GM19438 (cell line): Measurements from ENCODE around the gene GLDC.
"Not testable (repeated sequence)": the region's sequence is repeated elsewhere in the genome, so short reads cannot be mapped to it uniquely, and the experiment has no call there.

Source experiments
- ATAC-seq: cut with Tn5 transposase; IDR thresholded peaks from one replicate; pipeline ENCODE4 v1.9.1; 2021; ENCODE audit warnings: low read depth; ENCODE audit not compliant: unreplicated experiment

The GLDC gene

DNA sequence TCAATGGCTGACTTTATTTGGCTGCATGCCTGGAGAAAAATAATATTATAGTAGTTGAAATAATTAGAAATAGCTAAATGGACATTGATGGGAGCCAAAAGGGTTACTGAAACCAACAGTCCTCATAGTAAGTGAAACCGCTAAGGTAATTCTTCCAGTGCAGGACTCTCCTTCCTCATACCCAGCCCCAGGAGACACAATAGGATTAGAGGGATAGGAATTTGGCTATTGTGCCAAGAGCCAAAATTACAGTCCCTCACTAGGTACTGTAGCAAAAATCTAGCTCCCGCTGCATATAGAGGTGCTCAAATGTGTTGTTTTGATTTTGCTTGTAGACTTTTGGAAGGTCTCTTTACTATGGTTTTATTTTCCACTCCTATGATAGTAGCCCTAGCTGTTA, 20.2 kb downstream of the GLDC start:
- no peak for ATAC-seq

DNA sequence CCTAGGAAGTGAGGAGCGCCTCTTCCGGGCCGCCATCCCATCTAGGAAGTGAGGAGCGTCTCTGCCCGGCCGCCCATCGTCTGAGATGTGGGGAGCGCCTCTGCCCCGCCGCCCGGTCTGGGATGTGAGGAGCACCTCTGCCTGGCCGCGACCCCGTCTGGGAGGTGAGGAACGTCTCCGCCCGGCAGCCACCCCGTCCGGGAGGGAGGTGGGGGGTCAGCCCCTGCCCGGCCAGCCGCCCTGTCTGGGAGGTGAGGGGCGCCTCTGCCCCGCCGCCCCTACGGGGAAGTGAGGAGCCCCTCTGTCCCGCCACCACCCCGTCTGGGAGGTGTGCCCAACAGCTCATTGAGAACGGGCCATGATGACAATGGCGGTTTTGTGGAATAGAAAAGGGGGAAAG, 22.7 kb downstream of the GLDC start:
- ATAC-seq = not testable (repeated sequence)

DNA sequence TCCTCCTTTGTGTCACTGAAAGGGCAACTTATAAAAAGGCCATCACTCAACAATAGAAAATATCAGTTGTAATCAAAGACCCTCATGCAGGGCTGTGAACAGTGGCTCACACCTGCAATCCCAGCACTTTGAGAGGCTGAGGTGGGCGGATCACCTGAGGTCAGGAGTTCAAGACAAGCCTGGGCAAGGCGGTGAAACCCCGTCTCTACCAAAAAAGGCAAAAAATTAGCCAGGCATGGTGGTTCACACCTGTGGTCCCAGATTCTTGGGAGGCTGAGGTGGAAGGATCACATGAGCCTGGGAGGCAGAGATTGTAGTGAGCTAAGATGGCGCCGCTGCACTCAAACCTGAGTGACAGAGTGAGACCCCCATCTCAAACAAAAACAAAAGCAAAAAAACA, 24.7 kb downstream of the GLDC start:
- ATAC-seq = no peak

DNA sequence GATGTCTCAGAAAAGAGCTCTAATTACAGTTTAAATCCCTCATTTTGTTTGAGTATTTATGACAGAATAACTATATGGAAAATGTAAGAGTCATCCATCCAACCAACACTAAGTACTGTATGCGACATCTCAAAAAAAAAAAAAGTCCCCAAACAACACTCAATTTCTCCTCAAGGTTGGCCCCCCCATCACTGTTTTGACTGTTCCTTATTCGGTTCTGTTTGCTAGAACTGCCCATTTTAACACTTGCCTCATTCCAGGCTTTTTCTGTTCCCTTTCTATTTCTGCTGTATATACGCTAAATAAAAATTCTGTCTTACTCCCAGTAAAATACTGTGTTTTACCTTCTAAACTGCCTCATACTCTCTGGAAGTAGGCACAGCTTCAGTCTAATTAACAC, 25.2 kb downstream of the GLDC start:
- ATAC-seq = no peak

DNA sequence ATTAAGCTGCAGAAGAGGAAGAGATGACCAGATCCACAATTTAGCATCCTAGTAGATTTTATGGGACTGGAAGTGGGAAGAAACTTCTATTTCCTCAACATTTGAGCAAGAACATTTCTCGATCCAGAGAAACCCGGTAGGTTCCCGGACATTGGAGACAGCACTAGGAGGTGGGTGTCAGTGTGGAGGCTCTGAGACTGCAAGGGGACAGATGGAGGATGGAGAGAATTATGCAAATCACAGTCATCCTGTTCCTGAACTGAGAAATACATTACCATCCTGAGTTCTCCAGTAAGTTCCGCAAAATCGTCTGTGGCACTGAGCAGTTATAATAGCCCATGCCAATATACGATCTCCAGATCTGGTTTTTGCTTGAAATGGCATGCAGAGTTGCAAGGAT, 25.6 kb downstream of the GLDC start:
- no peak for ATAC-seq

- ATAC-seq = no peak
Measured at GRCh38 chr9:6616951-6617602, 28.5 kb downstream of the GLDC start.

DNA sequence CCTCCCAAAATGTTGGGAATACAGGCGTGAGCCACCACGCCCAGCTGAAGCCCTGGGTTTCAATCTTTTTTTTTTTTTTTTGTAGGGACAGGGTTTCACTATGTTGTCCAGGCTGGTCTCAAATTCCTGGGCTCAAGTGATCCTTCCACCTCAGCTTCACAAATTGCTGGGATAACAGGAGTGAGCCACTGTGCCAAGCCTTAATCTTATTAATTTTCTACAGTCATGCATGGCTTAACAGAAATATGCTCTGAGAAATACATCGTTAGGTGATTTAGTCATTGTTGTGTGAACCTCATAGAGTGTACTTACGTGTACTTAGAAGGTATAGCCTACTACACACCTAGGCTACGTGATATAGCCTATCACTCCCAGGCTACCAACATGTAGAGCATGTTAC, 31.0 kb downstream of the GLDC start:
- no peak for ATAC-seq

GRCh38 chr9:6611865-6612264, 33.7 kb downstream of the GLDC start:
- ATAC-seq = no peak

- no peak for ATAC-seq
Measured at GRCh38 chr9:6610073-6610472, 35.5 kb downstream of the GLDC start.

DNA sequence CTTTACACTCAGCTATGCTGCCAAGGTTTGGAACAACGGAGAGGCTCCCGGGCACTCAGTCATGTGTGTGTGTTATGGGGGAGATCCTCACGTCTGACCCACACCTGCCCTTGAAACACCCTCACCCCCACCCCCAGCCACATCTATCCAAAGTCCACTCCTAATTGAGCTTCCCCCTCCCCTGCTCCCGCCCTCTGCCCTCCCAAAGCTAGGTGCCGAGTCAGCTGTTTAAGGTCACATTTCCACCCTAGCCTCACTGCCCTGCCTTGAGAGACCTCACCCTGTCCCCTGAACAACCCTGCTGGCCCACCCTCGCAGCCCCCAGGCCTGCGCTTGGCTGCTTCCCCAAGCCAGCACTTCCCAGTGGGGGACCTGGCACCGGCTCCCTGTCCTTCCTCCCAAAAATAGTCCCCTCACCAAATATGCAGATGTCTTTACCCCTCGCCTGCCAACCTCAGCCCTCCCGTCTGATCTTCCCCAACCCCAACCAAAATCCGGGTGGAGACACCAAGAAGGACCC, 36.0 kb downstream of the GLDC start:
- no peak for ATAC-seq

DNA sequence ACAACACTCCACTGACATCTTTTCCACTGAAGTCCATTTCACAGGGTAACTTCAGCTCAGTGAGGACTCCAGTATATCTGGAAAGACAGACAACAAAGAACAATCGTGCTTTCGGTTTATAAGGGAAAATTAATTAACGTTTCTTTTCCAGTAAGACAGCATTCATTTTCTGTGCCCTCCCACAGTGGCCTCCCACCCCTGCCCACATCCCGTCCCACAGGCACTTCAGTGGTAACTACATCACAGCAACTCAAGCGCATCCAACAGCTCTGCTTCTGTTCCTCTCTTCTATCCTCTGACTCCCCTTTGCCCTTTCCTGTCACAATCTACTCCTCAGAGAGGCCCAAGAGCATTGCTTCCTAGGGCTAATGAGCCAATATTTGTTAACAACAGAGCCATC, 40.3 kb downstream of the GLDC start:
- ATAC-seq = peak; percentile 69

- ATAC-seq = no peak
Measured at GRCh38 chr9:6600426-6600825, 45.1 kb downstream of the GLDC start.

GRCh38 chr9:6600006-6600405, 45.5 kb downstream of the GLDC start:
- no peak for ATAC-seq

DNA sequence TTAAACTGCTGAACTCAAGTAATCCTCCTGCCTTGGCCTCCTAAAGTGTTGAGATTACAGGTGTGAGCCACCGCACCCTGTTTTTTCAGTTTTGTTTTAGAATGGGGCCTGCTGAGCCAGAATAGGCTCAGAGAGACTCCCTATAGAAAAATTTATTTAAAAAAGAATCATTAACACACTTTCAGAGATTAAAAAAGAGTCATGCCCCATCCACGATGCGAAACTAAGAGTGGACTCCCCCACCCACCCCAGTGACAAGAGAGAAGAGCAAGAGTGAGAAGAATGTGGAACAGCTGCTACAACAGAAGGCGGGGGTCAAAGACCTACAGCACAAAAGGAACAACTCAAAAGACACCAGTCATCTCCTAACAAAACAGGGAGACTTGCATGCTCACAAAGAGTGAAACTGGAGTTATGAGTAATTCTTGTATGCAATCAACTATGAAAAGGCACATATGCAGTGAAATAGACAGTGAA, 47.2 kb downstream of the GLDC start:
- ATAC-seq = peak; percentile 95

DNA sequence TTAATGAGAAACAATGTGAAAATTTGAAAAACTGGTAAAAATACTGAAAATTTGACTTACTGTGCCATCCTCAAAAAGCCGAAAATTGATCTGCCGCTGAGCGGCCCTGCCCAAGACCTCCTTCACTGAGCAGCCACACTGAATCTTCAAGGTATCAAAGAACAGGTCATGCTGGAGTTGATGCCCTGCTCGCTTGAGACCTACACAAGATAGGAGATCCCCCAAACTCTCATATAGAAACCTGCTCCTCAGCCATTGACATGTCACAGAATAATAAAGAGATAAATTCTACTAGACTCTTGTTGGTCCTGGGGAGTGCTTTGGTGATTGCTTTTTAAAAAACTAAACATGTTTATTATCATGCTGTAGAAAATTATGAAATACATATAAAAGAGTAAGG, 52.7 kb downstream of the GLDC start:
- no peak for ATAC-seq

GRCh38 chr9:6592231-6592630, 53.3 kb downstream of the GLDC start:
- ATAC-seq = no peak

DNA sequence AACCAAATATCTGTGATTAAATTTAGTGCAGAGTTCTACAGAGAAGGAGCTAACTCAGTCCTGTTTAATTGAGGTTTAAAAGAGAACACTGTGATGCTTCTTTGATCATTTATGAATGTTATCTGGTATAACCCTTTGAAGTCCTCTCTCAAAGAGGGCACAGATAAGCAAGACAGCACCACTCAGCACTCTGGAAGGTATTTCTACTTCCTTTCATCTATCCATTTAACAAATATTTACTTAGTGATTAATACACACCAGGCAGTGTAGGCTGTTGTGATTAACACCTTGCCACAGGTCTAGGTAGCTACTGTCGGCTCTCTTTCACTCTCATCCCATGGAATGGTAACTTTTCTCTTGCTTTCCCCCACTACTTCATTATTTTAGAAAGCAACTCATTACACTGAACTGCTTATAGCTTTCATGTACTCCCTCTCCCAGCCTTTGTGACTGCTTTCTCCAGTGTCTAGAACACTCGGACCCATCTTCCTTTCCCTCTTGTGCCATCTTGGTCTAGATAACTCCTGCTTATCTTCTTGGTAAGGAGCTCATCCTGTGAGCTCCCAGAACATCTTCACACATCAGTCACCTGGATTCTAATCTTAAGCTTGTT, 54.7 kb downstream of the GLDC start:
- ATAC-seq = no peak

DNA sequence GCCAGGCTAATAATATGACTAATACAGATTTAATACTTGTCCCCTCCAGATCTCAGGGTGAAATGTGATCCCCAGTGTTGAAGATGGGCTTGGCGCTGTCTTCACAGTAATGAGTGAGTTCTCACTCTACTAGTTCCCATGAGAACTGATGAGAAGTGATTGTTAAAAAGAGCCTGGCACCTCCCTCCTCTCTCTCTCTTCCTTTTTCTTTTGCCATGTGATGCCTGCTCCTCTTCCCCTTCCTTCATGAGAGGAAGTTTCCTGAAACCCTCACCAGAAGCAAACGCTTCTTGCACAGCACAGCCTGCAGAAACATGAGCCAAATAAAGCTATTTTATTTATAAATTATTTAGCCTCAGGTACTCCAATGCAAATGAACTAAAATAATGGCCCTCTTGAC, 55.2 kb downstream of the GLDC start:
- no peak for ATAC-seq

DNA sequence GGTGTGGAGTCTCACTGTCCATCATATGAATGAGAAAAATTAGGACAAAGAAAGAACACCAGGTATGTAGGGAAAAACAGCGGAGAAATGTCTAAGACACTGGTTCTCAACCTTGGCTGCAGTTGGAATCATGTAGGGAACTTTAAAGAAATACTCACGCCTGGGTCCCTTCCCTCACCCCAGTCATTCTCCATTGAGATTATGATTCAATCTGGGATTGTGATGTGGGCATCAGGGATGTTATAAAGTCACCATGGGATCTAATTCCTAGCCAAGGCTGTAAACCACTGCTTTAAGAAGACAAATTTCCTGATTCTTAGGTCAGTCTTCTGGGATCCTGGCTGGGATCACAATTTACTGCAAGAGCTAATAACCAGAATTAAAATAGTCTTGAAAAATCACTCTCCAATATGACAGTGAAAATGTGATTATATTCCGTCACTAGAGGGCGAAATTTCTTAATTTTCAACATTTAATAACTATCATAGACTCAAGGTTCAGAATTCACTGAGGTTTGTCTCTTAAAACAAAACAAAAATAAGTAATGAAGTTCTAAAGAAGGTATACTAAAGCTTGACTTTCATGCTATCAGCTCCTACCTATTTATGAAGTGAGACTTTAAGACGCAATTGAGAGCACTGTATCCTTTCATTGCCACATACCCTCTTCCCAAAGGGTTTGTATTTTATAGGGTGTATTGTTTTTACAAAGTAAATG, 60.5 kb downstream of the GLDC start:
- no peak for ATAC-seq

DNA sequence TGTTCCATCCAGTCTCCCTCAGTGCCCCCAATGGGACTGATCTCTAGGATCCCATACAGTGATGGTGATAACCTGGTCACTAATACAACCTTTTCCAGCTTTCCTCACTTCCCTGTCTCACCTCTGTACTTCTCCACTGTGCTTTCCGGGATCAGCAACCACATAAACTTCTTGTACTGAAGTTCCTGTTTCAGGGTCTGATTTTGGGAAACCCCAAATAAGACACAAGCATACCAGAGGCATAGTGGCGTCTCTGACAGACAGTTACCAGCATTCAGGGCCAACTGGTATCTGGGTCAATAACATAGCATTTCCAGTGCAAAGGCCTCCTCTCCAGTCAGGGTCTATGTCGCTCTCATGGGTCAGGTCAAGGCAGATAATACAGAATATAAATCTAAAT, 64.3 kb downstream of the GLDC start:
- no peak for ATAC-seq

GRCh38 chr9:6579613-6580012, 65.9 kb downstream of the GLDC start:
- no peak for ATAC-seq

- no peak for ATAC-seq
Measured at GRCh38 chr9:6576987-6577386, 68.5 kb downstream of the GLDC start.
